Measurements from ENCODE around the gene KAZN.
A peak's percentile ranks its signal among the peaks of the same experiment; 100 is the strongest.

KAZN gene

GRCh38 chr1:15151377-15151806 lies 552.9 kb downstream of the KAZN start:
- Histone ChIP-seq H3K4me1 (ENCODE audit: low read length) (peaks cover 11% of the 10 kb centered on the region), H3K27ac (ENCODE audit: low read length) (no peak overlapping the region), H3K4me2 (ENCODE audit: low read depth, low read length) (no peak overlapping the region), H3K9me3 (replicated peaks; ENCODE audit: insufficient read depth, low read length) (no peaks in the 10 kb centered on the region), H3K9me2 (replicated peaks; ENCODE audit: insufficient read depth, low read length) (no peaks in the 10 kb centered on the region), H2AFZ (ENCODE audit: low read length) (no peak overlapping the region), H3K27me3 (replicated peaks; ENCODE audit: insufficient read depth, low read length) (0 out of 2 replicates have a peak, but pooled peaks cover 13% of the 10 kb centered on the region), H3F3A (ENCODE audit: insufficient read depth, low read length) (peaks cover 10% of the 10 kb centered on the region; the same call in 1 of the 2 replicates), H3K9ac (ENCODE audit: low read length) (no peak overlapping the region), H3K4me3 (ENCODE audit: low read length) (no peak overlapping the region), H4K20me1 (ENCODE audit: insufficient read depth, low read length) (no peaks in the 10 kb centered on the region), H3K79me2 (ENCODE audit: low read length) (peaks cover 5% of the 10 kb centered on the region; the same call in 1 of the 2 replicates), H3K36me3 (replicated peaks; ENCODE audit: insufficient read depth, low read length) (no peaks in the 10 kb centered on the region)
- DNase-seq = no peak
- no peak for TF ChIP-seq EZH2phosphoT487 (IDR thresholded peaks at IDR 0.05; ENCODE audit: low read length)
- no peak for TF ChIP-seq EZH2 (optimal IDR thresholded peaks at IDR 0.05; ENCODE audit: low read depth, low read length)
- TF ChIP-seq CTCF (IDR thresholded peaks at IDR 0.05; ENCODE audit: low read length) = no peak

- TF ChIP-seq CTCF (IDR thresholded peaks at IDR 0.05; ENCODE audit: low read length) = no peak
- no peak for TF ChIP-seq EZH2 (optimal IDR thresholded peaks at IDR 0.05; ENCODE audit: low read depth, low read length)
- TF ChIP-seq EZH2phosphoT487 (IDR thresholded peaks at IDR 0.05; ENCODE audit: low read length) = no peak
- H3K9me2 ChIP-seq (replicated peaks; ENCODE audit: insufficient read depth, low read length) = no peaks in the 10 kb centered on the region
- peaks cover 9% of the 10 kb centered on the region for H3K79me2 ChIP-seq (ENCODE audit: low read length)
- H3K27ac ChIP-seq (ENCODE audit: low read length) = no peak overlapping the region
- no peak for DNase-seq
- peaks cover 15% of the 10 kb centered on the region for H3K4me1 ChIP-seq (ENCODE audit: low read length)
- H3K9ac ChIP-seq (ENCODE audit: low read length) = no peak overlapping the region
- 0 out of 2 replicates have a peak overlapping the region, but pooled peaks have one; percentile 98 for H3K4me2 ChIP-seq (ENCODE audit: low read depth, low read length)
- H3F3A ChIP-seq (ENCODE audit: insufficient read depth, low read length) = peaks cover 14% of the 10 kb centered on the region; the same call in 1 of the 2 replicates
- H3K27me3 ChIP-seq (replicated peaks; ENCODE audit: insufficient read depth, low read length) = 0 out of 2 replicates have a peak, but pooled peaks cover 13% of the 10 kb centered on the region
- no peak overlapping the region for H3K4me3 ChIP-seq (ENCODE audit: low read length)
- no peaks in the 10 kb centered on the region for H4K20me1 ChIP-seq (ENCODE audit: insufficient read depth, low read length)
- no peak overlapping the region for H2AFZ ChIP-seq (ENCODE audit: low read length)
- H3K9me3 ChIP-seq (replicated peaks; ENCODE audit: insufficient read depth, low read length) = no peaks in the 10 kb centered on the region
- H3K36me3 ChIP-seq (replicated peaks; ENCODE audit: insufficient read depth, low read length) = no peaks in the 10 kb centered on the region
Observed at GRCh38 chr1:15151871-15152270, 553.4 kb downstream of the KAZN start.

GRCh38 chr1:15152318-15153183 lies 554.1 kb downstream of the KAZN start:
- Histone ChIP-seq H3K27ac (ENCODE audit: low read length) (no peak overlapping the region), H3K4me3 (ENCODE audit: low read length) (peak overlapping the region; percentile 67), H3K9ac (ENCODE audit: low read length) (0 out of 2 replicates have a peak overlapping the region, but pooled peaks have one; percentile 16), H3K79me2 (ENCODE audit: low read length) (peaks cover 15% of the 10 kb centered on the region), H3K36me3 (replicated peaks; ENCODE audit: insufficient read depth, low read length) (no peaks in the 10 kb centered on the region), H2AFZ (ENCODE audit: low read length) (peak overlapping the region; percentile 69), H4K20me1 (ENCODE audit: insufficient read depth, low read length) (no peaks in the 10 kb centered on the region), H3K4me1 (ENCODE audit: low read length) (peaks cover 22% of the 10 kb centered on the region), H3K27me3 (replicated peaks; ENCODE audit: insufficient read depth, low read length) (0 out of 2 replicates have a peak, but pooled peaks cover 13% of the 10 kb centered on the region), H3K4me2 (ENCODE audit: low read depth, low read length) (peak overlapping the region; percentile 98), H3F3A (ENCODE audit: insufficient read depth, low read length) (peaks cover 17% of the 10 kb centered on the region; the same call in 1 of the 2 replicates), H3K9me2 (replicated peaks; ENCODE audit: insufficient read depth, low read length) (no peaks in the 10 kb centered on the region), H3K9me3 (replicated peaks; ENCODE audit: insufficient read depth, low read length) (no peaks in the 10 kb centered on the region)
- TF ChIP-seq CTCF (IDR thresholded peaks at IDR 0.05; ENCODE audit: low read length) = peak; percentile 54
- TF ChIP-seq EZH2 (optimal IDR thresholded peaks at IDR 0.05; ENCODE audit: low read depth, low read length) = no peak
- no peak for TF ChIP-seq EZH2phosphoT487 (IDR thresholded peaks at IDR 0.05; ENCODE audit: low read length)
- DNase-seq = peak; percentile 54

Data from MM.1S (cell line).